Osteoblast (primary cell): Measurements from ENCODE around the gene GRIK4. TPM values are rescaled to one million over a fixed set of nuclear protein-coding genes. Genes with fewer than 3 reads are reported as not detected.
"Not testable (repeated sequence)": the region's sequence is repeated elsewhere in the genome, so short reads cannot be mapped to it uniquely, and the experiment has no call there.

ENCODE experiments used
- DNase-seq: peaks from one replicate; pipeline ENCODE4 v3.0.0; 2011; ENCODE audit warnings: low spot score, mixed read lengths; ENCODE audit not compliant: insufficient read length; ENCODE audit errors: missing footprints
- H2AFZ ChIP-seq: 2 replicates; pipeline ENCODE4 v1.6.0; 2011; ENCODE audit warnings: mild to moderate bottlenecking, low read length
- H3K27ac ChIP-seq: 2 replicates; pipeline ENCODE4 v1.5.1; 2011; ENCODE audit warnings: mild to moderate bottlenecking, low read depth, low read length, moderate library complexity
- H3K27me3 ChIP-seq: 2 replicates; pipeline ENCODE4 v1.6.0; 2012; ENCODE audit warnings: mild to moderate bottlenecking, control low read depth, inconsistent platforms, low read length, moderate library complexity; ENCODE audit not compliant: insufficient read depth
- H3K36me3 ChIP-seq: 2 replicates; pipeline ENCODE4 v1.5.1; 2011; ENCODE audit warnings: mild to moderate bottlenecking, low read length, control low read depth, moderate library complexity; ENCODE audit not compliant: insufficient read depth
- H3K4me1 ChIP-seq: 2 replicates; pipeline ENCODE4 v1.5.1; 2011; ENCODE audit warnings: mild to moderate bottlenecking, low read length, control low read depth, moderate library complexity; ENCODE audit not compliant: insufficient read depth
- H3K4me2 ChIP-seq: 2 replicates; pipeline ENCODE4 v1.6.0; 2011; ENCODE audit warnings: mild to moderate bottlenecking, low read length; ENCODE audit not compliant: insufficient read depth
- H3K4me3 ChIP-seq: fragments of 200-600 bp; sonication (generic); 3 replicates; pipeline ENCODE4 v1.5.1; 2012; ENCODE audit warnings: mild to moderate bottlenecking, low read length, inconsistent platforms; ENCODE audit not compliant: insufficient read depth
- H3K79me2 ChIP-seq: 2 replicates; pipeline ENCODE4 v1.6.0; 2012; ENCODE audit warnings: mild to moderate bottlenecking, low read length, control low read depth, inconsistent platforms; ENCODE audit not compliant: insufficient read depth
- H3K9me3 ChIP-seq: 2 replicates; pipeline ENCODE4 v1.5.1; 2011; ENCODE audit warnings: low read depth, low read length, control low read depth
- H4K20me1 ChIP-seq: 2 replicates; pipeline ENCODE4 v1.6.0; 2012; ENCODE audit warnings: mild to moderate bottlenecking, low read length, control low read depth; ENCODE audit not compliant: insufficient read depth
- CTCF ChIP-seq: IDR thresholded peaks from 2 replicates; pipeline ENCODE4 v1.5.1; 2011; ENCODE audit warnings: mild to moderate bottlenecking, low read depth, low read length, moderate library complexity; ENCODE audit errors: extremely low read depth
- total RNA-seq: library from RNA; depleted of rRNA; stranded (reverse); fragments of >200 nt; gene quantifications from 2 replicates; pipeline ENCODE4 v1.2.3, GENCODE V29; 2012

The GRIK4 gene
- total RNA-seq, 1 donor, result under 0.01 TPM

- Histone ChIP-seq H3K27me3 (peaks cover 4% of the 10 kb centered on the region), H4K20me1 (no peaks in the 10 kb centered on the region), H2AFZ (no peak overlapping the region), H3K4me3 (peak overlapping the region; percentile 2), H3K27ac (no peak overlapping the region), H3K9me3 (no peaks in the 10 kb centered on the region), H3K4me2 (peak overlapping the region; percentile 53), H3K79me2 (no peaks in the 10 kb centered on the region), H3K36me3 (no peaks in the 10 kb centered on the region), H3K4me1 (peaks cover 5% of the 10 kb centered on the region)
- peak; percentile 38 for DNase-seq
- TF ChIP-seq CTCF, result no peak
Measured at GRCh38 chr11:120500414-120501071, 11.0 kb upstream of the GRIK4 start.

GRCh38 chr11:120501440-120501839 is 10.1 kb upstream of the GRIK4 start:
- H3K27me3 ChIP-seq, result peaks cover 12% of the 10 kb centered on the region
- H3K4me1 ChIP-seq, result peaks cover 5% of the 10 kb centered on the region
- peak; percentile 34 for DNase-seq
- no peaks in the 10 kb centered on the region for H4K20me1 ChIP-seq
- TF ChIP-seq CTCF, result no peak
- H3K27ac ChIP-seq, result no peak overlapping the region
- no peaks in the 10 kb centered on the region for H3K79me2 ChIP-seq
- no peak overlapping the region for H3K4me3 ChIP-seq
- H3K9me3 ChIP-seq, result no peaks in the 10 kb centered on the region
- H3K36me3 ChIP-seq, result no peaks in the 10 kb centered on the region
- no peak overlapping the region for H2AFZ ChIP-seq
- H3K4me2 ChIP-seq, result no peak overlapping the region

GRCh38 chr11:120501976-120502755 is 9.4 kb upstream of the GRIK4 start:
- Histone ChIP-seq H4K20me1 (no peaks in the 10 kb centered on the region), H3K4me1 (peaks cover 6% of the 10 kb centered on the region), H2AFZ (no peak overlapping the region), H3K4me2 (no peak overlapping the region), H3K4me3 (no peak overlapping the region), H3K9me3 (no peaks in the 10 kb centered on the region), H3K36me3 (no peaks in the 10 kb centered on the region), H3K79me2 (no peaks in the 10 kb centered on the region), H3K27ac (no peak overlapping the region), H3K27me3 (peaks cover 17% of the 10 kb centered on the region)
- DNase-seq, result peak; percentile 48
- no peak for TF ChIP-seq CTCF

GRCh38 chr11:120503529-120503928 is 8.0 kb upstream of the GRIK4 start:
- not testable (repeated sequence) for H4K20me1 ChIP-seq

More at GRCh38 chr11:120503529-120503928, 8.0 kb upstream of the GRIK4 start:
- H3K27ac ChIP-seq, H3K79me2 ChIP-seq, H3K4me2 ChIP-seq, H3K9me3 ChIP-seq, DNase-seq, H3K4me3 ChIP-seq, H3K4me1 ChIP-seq, H2AFZ ChIP-seq, H3K36me3 ChIP-seq: not testable (repeated sequence)
- peaks cover 22% of the 10 kb centered on the region for H3K27me3 ChIP-seq
